ENCODE measurements around the gene LMO1.

Gene LMO1

DNA sequence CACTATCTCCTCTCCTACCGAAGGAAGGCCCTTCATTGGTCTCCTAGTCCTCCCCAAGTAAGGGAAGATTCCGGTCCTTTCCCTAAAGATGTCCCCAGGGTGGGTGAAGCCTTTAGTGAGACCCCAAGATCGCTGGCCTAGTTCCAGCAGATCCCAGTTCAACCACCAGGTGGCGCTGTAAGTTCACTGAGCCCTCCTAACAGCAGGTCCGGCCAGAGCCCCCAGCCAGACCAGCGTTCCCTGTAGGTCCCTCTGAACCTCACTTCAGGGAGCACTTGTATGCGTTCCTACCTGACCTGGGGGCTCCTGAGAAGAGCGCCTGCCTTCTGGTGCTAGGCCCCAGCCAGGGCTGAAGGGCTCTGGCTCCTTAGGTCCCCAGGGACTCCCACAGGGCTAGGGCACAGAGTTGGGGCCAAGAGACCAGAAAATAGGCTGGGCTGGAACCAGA lies 38.1 kb downstream of the LMO1 start:
- no peak for DNase-seq

DNA sequence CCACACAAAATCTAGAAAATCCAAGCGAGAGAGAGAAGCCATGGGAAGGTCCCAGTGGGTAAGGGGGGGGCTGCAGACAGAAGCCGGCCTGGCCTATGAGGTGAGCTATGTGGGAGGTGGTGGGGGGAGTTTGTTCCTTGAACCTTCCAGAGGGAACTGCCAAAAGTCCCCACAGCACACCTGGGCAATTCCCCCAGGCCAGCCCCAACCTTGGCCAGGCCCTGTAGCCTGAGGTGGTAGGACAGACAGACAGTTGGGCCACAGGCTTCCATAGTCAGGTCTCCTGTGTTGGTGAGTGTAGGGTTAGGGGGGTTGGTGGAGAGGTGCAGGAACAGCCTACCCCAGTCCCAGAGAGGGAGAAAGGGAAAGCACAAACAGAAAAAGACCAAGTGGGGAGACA lies 39.0 kb downstream of the LMO1 start:
- no peak for DNase-seq

GRCh38 chr11:8224161-8224591 lies 39.5 kb downstream of the LMO1 start:
- no peak for DNase-seq

GRCh38 chr11:8223513-8223900 lies 40.2 kb downstream of the LMO1 start:
- no peak for DNase-seq

- no peak for DNase-seq
Observed at GRCh38 chr11:8222820-8223512, 40.7 kb downstream of the LMO1 start.

GRCh38 chr11:8221917-8222495 lies 41.7 kb downstream of the LMO1 start:
- DNase-seq: no peak

DNA sequence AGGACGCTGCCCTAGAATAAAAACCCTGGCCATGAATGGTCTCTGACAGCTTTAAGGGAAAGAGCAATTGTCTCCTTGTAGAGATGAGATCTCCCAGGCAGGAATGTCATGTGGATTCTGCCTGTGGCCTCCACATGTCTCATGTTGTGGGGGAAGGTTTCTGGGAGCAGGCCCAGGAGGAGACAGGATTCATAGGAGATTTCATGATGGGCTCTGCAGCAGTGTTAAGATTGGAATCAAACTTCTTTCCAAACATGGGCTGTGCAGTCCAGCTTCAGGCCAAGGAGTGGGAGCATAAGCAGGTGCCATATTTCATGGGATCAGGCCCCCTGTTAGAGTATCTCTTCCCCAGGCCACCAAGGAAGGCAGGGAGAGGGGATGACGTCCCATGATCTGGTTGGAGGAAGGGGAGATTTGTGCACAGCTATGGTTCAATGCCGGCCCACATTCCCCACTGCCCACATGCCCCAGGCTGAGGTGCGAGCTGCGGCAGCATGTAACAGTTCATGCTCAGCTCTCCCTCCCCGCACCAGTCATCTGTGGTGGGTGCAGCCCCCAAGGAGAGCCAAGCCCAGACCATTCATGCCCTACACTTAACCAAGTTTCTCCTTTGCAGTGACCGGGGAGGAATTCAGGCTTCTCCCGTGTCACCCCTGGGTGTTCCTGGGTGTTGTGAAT lies 42.5 kb downstream of the LMO1 start:
- no peak for DNase-seq

- DNase-seq: no peak
Observed at GRCh38 chr11:8220261-8221045, 43.2 kb downstream of the LMO1 start.

GRCh38 chr11:8219257-8220021 lies 44.2 kb downstream of the LMO1 start:
- DNase-seq: no peak

DNA sequence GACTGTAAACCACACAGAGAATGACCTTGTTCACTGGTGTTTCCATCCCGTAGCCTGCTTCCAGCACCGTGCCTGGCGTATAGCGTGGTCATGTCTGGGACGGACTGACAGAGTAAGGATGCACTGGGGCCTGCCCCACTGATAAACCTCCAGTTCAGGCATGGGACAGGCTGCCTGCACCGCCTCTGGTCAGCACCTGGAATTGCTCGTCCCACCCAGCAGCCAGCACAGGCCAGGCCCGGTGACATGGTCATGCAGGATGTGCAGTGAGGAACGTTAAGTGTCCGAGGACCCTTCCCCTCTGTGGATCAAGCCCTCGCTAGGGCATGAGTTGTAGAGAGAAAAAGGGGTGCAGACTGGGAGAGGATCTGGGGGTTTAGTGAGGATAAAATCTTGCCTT lies 44.8 kb downstream of the LMO1 start:
- DNase-seq: no peak

DNA sequence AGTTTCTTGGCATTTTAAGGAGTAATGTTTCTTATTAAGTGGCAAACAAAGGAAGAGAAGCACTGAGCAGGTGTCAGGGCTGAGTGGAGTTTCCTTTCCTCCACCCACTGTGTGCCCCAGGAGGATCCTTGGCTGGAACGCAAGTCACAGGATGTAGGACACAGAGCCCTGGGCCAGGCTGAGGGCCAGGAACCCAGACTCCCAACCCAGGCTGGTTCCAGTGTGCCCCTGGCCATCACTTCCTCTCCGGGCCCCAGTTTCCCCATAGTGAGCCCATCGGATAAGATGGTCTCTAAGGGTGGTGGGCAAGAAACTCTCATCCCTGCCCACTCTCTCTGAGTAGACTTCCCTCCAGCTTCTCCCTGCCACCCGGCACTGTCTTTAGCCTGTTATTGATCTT lies 45.3 kb downstream of the LMO1 start:
- no peak for DNase-seq

DNA sequence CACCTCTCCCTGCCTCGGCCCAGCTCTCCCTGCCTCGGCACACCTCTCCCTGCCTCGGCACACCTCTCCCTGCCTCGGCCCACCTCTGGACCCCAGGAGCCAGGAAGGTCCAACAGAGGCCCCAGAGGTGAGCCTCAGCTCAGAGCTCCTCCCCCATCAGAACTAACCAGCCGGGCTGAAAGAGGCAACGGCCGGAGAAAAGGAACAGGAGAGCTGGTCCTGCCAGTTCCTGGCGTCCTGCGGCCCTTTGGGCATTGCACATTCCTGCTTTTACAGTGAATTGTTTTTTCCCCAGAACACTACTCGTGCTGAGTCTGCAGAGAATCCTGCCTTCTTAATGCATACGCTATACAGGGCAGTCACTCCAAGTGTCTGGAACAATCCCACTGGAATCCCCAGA lies 45.8 kb downstream of the LMO1 start:
- no peak for DNase-seq

- DNase-seq: no peak
Observed at GRCh38 chr11:8217136-8217535, 46.5 kb downstream of the LMO1 start.

- no peak for DNase-seq
Observed at GRCh38 chr11:8213376-8213775, 50.3 kb downstream of the LMO1 start.

DNA sequence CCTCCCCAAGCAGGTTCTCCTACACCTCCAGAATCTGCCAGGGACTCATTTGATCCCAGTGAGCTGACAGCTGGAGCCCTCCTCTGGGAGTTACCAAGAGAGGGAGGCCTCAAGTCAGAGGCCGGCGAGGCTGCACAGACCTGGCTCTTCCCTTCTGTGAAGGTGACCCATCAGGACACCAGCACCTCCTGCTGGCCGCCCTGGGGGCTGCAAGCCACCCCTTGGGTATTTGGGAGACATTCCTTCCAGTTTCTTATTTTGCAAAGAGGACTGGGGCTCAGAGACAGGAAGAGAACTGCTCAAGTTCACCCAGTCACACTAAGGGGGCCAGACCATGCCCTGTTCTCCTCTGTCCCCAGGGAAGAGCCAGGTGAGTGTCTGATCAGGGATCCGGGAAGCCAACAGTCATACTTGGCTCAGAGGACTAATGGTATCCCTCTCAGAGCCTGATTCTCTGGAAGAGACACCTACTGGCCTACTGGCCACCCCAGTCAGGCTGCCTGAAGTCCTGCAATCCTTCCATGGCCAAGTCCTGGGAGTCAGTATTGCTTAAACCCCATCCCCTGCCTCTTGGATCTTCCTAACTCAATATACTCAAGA lies 54.4 kb downstream of the LMO1 start:
- DNase-seq: no peak

- DNase-seq: no peak
Observed at GRCh38 chr11:8207080-8208000, 56.3 kb downstream of the LMO1 start.

DNA sequence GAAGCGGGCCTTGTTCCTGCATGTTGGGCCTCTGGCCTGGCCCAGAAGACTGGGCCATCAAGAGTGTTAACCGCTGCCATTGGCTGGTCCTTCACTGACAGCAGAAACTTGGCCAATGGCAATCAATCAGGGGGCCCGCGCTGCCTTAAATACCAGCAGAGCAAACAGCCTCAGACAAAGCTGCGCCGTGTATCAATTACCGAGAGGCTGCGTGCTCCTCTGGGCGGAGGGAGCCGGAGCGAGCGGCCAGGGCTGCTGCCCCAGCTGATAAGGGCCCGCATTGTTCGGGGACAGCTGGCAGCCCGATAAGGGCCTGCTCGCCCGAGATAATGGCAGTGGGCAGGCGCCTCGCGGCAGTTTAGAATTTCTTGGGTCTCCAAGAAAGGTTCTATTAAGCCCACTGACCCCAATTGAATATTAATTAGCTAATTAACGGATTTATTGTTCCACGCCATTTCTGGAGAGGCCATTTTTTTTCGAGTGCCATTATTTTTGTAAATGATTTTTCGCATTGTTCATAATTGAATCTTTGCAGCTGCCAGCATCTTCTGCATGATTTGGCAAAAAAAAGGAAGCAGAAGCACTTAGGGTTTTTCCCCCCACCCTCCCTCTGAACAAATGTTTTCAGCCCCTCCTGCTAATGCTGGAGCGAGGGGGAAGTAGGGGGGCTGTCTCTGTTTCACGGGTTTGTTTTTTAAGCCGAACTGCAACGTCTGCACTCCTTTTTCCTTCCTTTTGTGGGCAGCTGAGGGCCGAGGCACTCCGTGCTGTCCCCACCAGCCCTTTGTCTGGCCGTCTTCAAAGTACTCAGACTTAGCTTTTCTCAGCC lies 57.2 kb downstream of the LMO1 start:
- DNase-seq: no peak

DNA sequence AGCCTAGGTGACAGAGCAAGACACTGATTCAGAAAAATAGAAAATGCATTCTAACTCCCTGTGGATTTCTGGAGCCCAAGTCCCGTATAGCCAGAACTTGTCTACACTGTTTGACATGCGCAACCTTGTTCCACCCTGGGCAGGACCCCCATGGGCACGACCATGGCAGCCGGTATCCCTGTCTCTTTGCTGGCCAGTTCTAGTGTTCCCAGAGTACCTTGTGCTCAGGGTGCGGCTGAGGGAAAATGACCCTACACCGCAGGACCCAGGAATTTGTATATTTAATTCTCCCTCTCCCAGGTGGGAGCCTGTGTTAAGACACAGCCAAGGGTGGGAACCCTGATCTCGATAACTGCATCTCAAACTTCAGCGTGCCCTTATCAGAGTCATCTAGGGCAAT lies 58.1 kb downstream of the LMO1 start:
- DNase-seq: no peak

GRCh38 chr11:8204596-8204995 lies 59.1 kb downstream of the LMO1 start:
- DNase-seq: no peak

DNA sequence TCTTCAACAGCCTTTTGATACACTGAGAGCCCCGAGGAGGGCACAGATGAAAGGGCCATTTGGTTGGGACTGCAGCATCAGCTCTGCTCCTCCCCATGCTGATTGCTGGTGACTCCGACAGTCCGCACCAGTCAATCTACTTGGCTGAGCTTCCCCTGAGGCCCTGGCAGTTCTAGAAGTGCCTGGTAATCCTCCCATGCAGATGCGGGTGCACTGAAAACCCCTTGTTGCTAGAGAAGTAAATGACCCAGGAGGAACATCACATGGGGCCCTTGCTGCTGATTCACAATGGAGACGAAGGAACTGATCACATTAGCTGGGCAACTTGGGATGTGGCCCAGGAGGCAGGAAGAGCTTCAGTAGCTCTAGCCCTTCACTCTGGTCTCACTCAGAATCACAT lies 59.7 kb downstream of the LMO1 start:
- no peak for DNase-seq

DNA sequence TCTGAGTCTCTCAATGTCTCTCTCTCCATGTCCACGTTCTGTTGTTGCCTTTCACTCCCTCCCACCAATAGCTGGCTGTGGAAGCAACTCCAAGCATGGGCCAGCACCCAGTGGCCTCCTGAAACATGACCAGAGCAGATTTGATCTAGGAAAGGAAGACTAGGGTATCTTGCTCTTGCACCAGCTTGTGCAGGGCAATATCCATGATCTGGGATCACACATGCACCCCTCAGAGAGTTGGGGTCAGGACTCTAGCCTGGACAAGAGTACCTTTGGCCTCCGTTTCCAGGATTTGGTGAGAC lies 60.3 kb downstream of the LMO1 start:
- DNase-seq: no peak
